Occipital lobe (tissue), 1 donor: Measurements from ENCODE around the gene BBOX1. TPM values are rescaled to one million over a fixed set of nuclear protein-coding genes. Genes with fewer than 3 reads are reported as not detected.

ENCODE experiments used
- total RNA-seq: library from RNA; depleted of rRNA; stranded (reverse); fragments of >200 nt; gene quantifications from one replicate; pipeline ENCODE4 v1.2.3, GENCODE V29; 2014

BBOX1 gene
- total RNA-seq, 1 donor from 2014 or later = 4.1 TPM

Other genes starting within 250 kb of the BBOX1 start
- gene FIBIN, start 46.7 kb upstream of the BBOX1 start, total RNA-seq = 7.8 TPM